ENCODE results near the gene IVL. TPM values are rescaled to one million over a fixed set of nuclear protein-coding genes. Genes with fewer than 3 reads are reported as not detected.

IVL gene
- total RNA-seq, 4 donors from 2014 or later: not detected

DNA sequence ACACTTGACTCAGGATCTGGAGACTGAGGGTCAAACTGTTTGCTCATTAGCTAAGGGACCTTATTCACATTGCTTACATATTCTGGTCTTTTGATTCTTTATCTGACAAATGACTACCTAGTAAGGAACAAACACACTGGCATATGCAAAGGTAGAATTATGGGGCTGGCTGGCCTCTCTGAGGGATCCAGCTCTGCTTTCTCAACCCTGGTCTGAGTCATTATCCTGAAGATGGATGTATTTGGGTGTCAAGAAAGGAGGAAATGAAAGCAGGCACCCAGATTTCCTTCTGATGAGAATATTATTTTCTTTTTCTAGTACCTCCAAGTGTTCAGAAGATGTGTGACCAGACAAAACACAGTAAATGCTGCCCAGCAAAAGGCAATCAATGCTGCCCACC lies 24.3 kb upstream of the IVL start:
- TF ChIP-seq, protein P1, sequence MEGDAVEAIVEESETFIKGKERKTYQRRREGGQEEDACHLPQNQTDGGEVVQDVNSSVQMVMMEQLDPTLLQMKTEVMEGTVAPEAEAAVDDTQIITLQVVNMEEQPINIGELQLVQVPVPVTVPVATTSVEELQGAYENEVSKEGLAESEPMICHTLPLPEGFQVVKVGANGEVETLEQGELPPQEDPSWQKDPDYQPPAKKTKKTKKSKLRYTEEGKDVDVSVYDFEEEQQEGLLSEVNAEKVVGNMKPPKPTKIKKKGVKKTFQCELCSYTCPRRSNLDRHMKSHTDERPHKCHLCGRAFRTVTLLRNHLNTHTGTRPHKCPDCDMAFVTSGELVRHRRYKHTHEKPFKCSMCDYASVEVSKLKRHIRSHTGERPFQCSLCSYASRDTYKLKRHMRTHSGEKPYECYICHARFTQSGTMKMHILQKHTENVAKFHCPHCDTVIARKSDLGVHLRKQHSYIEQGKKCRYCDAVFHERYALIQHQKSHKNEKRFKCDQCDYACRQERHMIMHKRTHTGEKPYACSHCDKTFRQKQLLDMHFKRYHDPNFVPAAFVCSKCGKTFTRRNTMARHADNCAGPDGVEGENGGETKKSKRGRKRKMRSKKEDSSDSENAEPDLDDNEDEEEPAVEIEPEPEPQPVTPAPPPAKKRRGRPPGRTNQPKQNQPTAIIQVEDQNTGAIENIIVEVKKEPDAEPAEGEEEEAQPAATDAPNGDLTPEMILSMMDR (IDR thresholded peaks at IDR 0.05): no peak

DNA sequence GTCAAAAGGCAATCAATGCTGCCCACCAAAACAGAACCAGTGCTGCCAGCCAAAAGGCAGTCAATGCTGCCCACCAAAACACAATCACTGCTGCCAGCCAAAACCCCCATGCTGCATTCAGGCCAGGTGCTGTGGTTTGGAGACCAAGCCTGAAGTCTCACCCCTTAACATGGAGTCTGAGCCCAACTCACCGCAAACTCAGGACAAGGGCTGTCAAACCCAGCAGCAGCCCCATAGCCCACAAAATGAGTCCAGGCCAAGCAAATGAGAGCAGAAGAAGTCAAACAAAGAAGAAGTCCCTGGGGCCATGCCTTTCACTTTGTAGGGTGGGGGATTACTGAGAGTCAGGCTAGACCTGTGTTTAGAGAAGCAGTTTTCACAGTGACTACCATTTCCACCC lies 23.8 kb upstream of the IVL start:
- no peak overlapping the region for H3K4me3 ChIP-seq
- H3K4me1 ChIP-seq: no peaks in the 10 kb centered on the region
- DNase-seq (ENCODE audit: low spot score in 2 of 2): no peak
- no peaks in the 10 kb centered on the region for H3K36me3 ChIP-seq
- WGBS, 2 donors: 90 to 100% methylated on average over 1 of the region's 1 CpG
- H3K27me3 ChIP-seq: no peaks in the 10 kb centered on the region
- no peaks in the 10 kb centered on the region for H3K9me3 ChIP-seq
- H3K27ac ChIP-seq: no peak overlapping the region
- TF ChIP-seq, protein P1 (IDR thresholded peaks at IDR 0.05): no peak
- TF ChIP-seq POLR2A (IDR thresholded peaks at IDR 0.05): no peak
- TF ChIP-seq EP300 (IDR thresholded peaks at IDR 0.05): no peak

More for the DNA sequence above, 24.3 kb upstream of the IVL start:
- H3K36me3 ChIP-seq: no peaks in the 10 kb centered on the region
- H3K9me3 ChIP-seq: no peaks in the 10 kb centered on the region
- no peaks in the 10 kb centered on the region for H3K27me3 ChIP-seq
- H3K4me3 ChIP-seq: no peak overlapping the region
- H3K27ac ChIP-seq: no peak overlapping the region
- no peaks in the 10 kb centered on the region for H3K4me1 ChIP-seq
- no peak for DNase-seq (ENCODE audit: low spot score in 2 of 2)

DNA sequence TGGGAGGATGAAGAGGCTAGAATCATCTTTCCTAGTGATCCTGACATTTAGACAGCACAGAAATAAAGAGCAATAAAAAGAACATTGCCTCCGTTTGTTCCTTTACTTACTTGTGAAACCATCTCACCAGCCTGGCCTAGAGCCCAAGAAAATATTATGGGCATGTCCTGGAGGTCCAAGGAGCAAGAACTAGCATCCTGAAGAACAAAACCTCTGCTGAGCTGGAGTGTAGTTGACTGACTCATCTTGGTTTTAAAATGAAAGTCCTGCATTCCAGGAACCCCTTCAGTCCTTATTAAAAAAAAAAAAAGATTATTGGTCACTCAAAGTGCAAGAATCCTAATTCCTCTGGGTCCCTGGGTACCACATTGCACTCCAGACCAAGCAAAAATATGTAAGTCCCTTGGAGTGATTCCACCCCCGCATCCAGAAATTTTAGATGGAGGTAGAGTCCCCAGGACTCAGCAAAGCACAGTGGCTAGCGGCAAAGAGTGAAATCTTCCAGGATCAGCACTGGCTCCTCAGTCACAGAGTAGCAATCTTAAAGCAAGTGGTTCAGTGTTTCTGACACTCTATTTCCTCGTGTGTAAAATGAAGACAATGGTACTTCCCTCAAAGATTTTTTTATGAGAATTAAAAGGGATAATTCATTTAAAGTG lies 23.3 kb upstream of the IVL start:
- Histone ChIP-seq H3K36me3 (no peaks in the 10 kb centered on the region), H3K27ac (no peak overlapping the region), H3K4me3 (no peak overlapping the region), H3K9me3 (no peaks in the 10 kb centered on the region), H3K4me1 (no peaks in the 10 kb centered on the region), H3K27me3 (no peaks in the 10 kb centered on the region)
- no peak for DNase-seq (ENCODE audit: low spot score in 2 of 2)
- TF ChIP-seq, protein P1 (IDR thresholded peaks at IDR 0.05): no peak
- TF ChIP-seq EP300 (IDR thresholded peaks at IDR 0.05) (no peak), POLR2A (IDR thresholded peaks at IDR 0.05) (no peak)
- 54 to 60% methylated on average over 4 of the region's 4 CpGs for WGBS, 2 donors

DNA sequence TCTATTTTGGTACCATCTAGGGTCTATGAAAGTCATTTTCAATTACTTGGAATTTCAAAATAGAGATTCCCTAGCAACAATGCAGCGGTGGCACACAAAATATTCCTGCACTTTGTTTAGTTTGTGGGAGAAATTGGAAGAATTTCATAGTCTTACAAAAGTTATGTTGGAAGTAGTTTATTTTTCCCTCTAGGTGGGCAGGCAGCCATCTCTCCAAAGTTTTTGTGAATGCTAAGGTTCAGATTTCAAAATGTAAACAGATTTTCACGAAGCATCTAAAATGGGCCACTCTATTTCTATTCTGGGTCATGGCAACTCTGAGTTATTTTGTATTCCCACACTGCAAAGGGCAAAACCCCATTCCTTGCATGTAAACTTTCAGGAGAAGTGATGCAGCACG lies 22.3 kb upstream of the IVL start:
- H3K4me1 ChIP-seq: no peaks in the 10 kb centered on the region
- TF ChIP-seq, protein P1 (IDR thresholded peaks at IDR 0.05): no peak
- TF ChIP-seq POLR2A (IDR thresholded peaks at IDR 0.05) (no peak), EP300 (IDR thresholded peaks at IDR 0.05) (no peak)
- H3K4me3 ChIP-seq: no peak overlapping the region
- H3K27me3 ChIP-seq: no peaks in the 10 kb centered on the region
- H3K36me3 ChIP-seq: no peaks in the 10 kb centered on the region
- 36 to 47% methylated on average over 3 of the region's 3 CpGs for WGBS, 2 donors
- H3K9me3 ChIP-seq: no peaks in the 10 kb centered on the region
- DNase-seq (ENCODE audit: low spot score in 2 of 2): no peak
- no peak overlapping the region for H3K27ac ChIP-seq

DNA sequence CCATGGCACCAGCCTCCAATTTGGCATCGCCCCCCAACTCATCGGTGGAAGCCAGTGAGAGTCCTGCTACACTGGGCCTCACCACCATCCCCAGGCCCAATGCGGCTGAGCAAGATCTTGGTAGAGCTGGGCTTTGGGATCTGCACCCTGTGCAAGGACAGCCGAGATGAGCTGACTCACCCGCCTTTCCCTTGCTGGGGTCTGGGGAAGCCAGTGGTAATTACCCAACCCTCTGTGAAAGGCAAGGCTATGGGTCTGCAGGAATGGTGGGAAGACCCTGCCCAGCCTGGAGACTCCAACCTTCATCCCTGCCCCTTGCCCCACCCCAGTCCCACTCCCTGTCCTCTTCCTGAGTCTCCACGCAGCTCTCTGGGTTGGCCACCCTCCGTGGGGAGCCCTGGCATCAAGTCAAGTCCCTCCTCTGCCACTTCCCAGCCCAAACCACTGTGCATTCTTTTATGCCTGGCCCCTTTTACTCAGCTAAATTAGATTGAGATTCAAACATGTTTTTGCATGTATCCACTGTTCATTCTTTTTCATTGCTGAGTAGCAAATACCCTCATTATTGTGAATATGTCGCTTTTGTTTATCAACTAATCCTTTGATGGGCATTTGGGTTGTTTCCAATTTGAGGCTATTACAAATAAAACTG lies 21.5 kb upstream of the IVL start:
- Histone ChIP-seq H3K27ac (no peak overlapping the region), H3K27me3 (no peaks in the 10 kb centered on the region), H3K4me3 (no peak overlapping the region), H3K4me1 (no peaks in the 10 kb centered on the region), H3K9me3 (no peaks in the 10 kb centered on the region), H3K36me3 (no peaks in the 10 kb centered on the region)
- 46 to 72% methylated on average over 5 to 8 of the region's 8 CpGs for WGBS, 2 donors
- no peak for DNase-seq (ENCODE audit: low spot score in 2 of 2)
- TF ChIP-seq EP300 (IDR thresholded peaks at IDR 0.05) (no peak), POLR2A (IDR thresholded peaks at IDR 0.05) (no peak)
- TF ChIP-seq, protein P1 (IDR thresholded peaks at IDR 0.05): no peak

All from tibial nerve (tissue), 4 donors.